ENCODE data around the gene RPN2.

The RPN2 gene

GRCh38 chr20:37247547-37247946 lies 68.4 kb downstream of the RPN2 start:
- Mint-ChIP-seq H3K4me1 (ENCODE audit: low read depth) (no peaks in the 10 kb centered on the region), H3K9me3 (no peaks in the 10 kb centered on the region), H3K27me3 (ENCODE audit: low read depth) (no peaks in the 10 kb centered on the region), H3K36me3 (ENCODE audit: low read depth) (peaks cover 13% of the 10 kb centered on the region), H3K27ac (no peak overlapping the region), H3K4me3 (no peak overlapping the region)
- DNase-seq (ENCODE audit: low spot score) = no peak

DNA sequence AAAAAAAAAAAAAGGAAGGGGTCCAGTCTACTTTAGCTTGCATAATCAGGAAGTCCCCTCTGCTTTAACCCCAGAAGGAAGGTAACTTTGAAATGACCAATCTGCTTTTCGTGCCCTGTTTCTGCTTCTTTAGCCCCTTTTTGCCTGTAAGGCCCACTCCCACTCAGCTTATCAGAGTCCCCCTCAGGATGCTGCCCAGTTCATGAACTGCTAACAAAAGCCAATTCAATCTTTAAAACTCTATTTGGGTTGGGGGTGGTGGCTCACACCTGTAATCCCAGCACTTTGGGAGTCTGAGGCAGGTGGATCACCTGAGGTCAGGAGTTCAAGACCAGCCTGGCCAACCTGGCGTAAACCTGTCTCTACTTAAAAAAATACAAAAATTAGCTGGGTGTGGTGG lies 70.2 kb downstream of the RPN2 start:
- no peaks in the 10 kb centered on the region for H3K27me3 Mint-ChIP-seq (ENCODE audit: low read depth)
- H3K27ac Mint-ChIP-seq = no peak overlapping the region
- no peak overlapping the region for H3K4me3 Mint-ChIP-seq
- DNase-seq (ENCODE audit: low spot score) = no peak
- H3K36me3 Mint-ChIP-seq (ENCODE audit: low read depth) = no peaks in the 10 kb centered on the region
- H3K4me1 Mint-ChIP-seq (ENCODE audit: low read depth) = no peaks in the 10 kb centered on the region
- H3K9me3 Mint-ChIP-seq = no peaks in the 10 kb centered on the region

- H3K36me3 Mint-ChIP-seq (ENCODE audit: low read depth) = no peaks in the 10 kb centered on the region
- DNase-seq (ENCODE audit: low spot score) = no peak
- H3K27ac Mint-ChIP-seq = peak overlapping the region; percentile 19
- H3K9me3 Mint-ChIP-seq = no peaks in the 10 kb centered on the region
- no peak overlapping the region for H3K4me3 Mint-ChIP-seq
- H3K27me3 Mint-ChIP-seq (ENCODE audit: low read depth) = no peaks in the 10 kb centered on the region
- H3K4me1 Mint-ChIP-seq (ENCODE audit: low read depth) = no peaks in the 10 kb centered on the region
Measured at GRCh38 chr20:37251825-37252477, 72.8 kb downstream of the RPN2 start.

GRCh38 chr20:37253087-37253486 lies 74.0 kb downstream of the RPN2 start:
- H3K4me3 Mint-ChIP-seq = no peak overlapping the region
- no peaks in the 10 kb centered on the region for H3K9me3 Mint-ChIP-seq
- H3K4me1 Mint-ChIP-seq (ENCODE audit: low read depth) = no peaks in the 10 kb centered on the region
- no peak overlapping the region for H3K27ac Mint-ChIP-seq
- no peaks in the 10 kb centered on the region for H3K27me3 Mint-ChIP-seq (ENCODE audit: low read depth)
- no peak for DNase-seq (ENCODE audit: low spot score)
- H3K36me3 Mint-ChIP-seq (ENCODE audit: low read depth) = no peaks in the 10 kb centered on the region

DNA sequence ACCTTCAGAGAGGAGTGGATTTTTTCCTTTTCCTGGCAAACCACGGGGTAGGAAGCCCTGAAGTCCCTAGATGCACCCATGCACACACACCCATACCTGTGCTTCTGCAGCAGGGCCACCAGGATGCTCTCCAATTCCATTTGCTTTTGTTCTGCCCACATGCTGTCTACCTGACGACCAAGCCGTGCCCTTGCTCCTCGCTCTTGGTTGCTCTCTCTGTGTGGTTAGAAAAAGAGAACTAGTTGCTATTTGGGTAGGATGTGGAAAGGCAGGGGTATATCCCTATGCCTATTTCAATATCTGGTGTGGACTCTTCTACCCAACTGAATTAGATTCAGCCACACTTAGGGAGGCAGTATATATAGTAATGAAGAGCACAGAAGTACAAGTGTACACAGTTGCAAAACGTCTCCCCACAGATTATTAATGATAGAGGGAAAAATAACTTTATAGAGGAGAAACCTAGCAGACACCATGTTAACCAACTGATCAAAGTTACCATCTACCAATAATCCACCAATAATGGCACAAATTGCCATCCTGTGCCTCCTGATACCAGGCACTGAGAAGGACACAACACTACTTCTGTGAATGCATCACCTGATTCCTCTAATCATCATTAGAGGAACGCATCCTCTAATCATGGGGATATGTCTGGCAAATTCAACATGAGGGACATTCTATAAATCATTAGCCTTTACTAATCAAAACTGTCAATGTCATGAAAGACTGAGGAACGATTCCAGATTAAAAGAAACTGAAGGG lies 75.2 kb downstream of the RPN2 start:
- DNase-seq (ENCODE audit: low spot score) = no peak
- Mint-ChIP-seq H3K4me3 (no peak overlapping the region), H3K36me3 (ENCODE audit: low read depth) (no peaks in the 10 kb centered on the region), H3K27ac (no peak overlapping the region), H3K4me1 (ENCODE audit: low read depth) (no peaks in the 10 kb centered on the region), H3K9me3 (no peaks in the 10 kb centered on the region), H3K27me3 (ENCODE audit: low read depth) (peaks cover 3% of the 10 kb centered on the region)

- H3K36me3 Mint-ChIP-seq (ENCODE audit: low read depth) = no peaks in the 10 kb centered on the region
- no peak overlapping the region for H3K27ac Mint-ChIP-seq
- no peaks in the 10 kb centered on the region for H3K9me3 Mint-ChIP-seq
- H3K27me3 Mint-ChIP-seq (ENCODE audit: low read depth) = peaks cover 3% of the 10 kb centered on the region
- H3K4me3 Mint-ChIP-seq = no peak overlapping the region
- DNase-seq (ENCODE audit: low spot score) = no peak
- no peaks in the 10 kb centered on the region for H3K4me1 Mint-ChIP-seq (ENCODE audit: low read depth)
Measured at GRCh38 chr20:37256286-37256685, 77.2 kb downstream of the RPN2 start.

DNA sequence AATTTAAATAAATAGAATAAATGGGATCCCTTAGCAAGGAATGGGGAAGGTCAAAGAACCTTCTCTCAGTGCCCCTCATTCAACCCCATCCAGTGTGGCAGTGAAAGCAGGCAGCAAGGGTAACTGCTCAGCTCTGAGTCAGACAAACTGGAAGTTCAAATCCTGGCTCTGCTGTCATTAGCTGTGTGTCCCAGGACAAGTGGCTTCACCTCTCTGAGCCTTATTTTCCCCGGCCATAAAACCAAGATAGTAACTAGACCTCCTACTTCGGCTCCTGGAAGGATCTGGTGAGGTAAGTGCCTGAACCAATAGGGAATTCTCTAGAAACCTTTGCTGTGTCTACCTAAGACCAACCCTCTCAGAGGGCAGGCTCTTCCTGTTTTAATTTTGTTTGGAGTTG lies 78.4 kb downstream of the RPN2 start:
- no peaks in the 10 kb centered on the region for H3K4me1 Mint-ChIP-seq (ENCODE audit: low read depth)
- no peak overlapping the region for H3K4me3 Mint-ChIP-seq
- no peak overlapping the region for H3K27ac Mint-ChIP-seq

DNA sequence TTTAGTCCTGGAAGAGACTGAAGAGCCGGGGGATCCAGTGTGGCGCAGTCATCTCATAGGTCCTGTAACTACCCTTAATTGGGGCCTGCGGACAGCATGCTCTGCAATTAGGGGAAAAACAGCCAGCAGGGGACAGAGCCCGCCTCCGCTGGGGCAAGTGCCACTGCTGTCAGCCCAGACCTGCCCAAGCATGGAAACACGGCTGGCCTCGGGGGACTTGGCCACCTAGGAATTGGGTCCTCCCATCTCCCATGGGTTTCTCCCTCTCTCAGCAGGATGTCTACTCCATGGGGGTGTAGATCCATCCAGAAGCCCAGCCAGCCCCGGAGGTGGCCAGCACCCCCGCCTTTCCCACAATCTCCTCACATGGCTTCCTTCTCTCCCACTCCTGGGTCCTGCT lies 78.9 kb downstream of the RPN2 start:
- Mint-ChIP-seq H3K27ac (no peak overlapping the region), H3K4me1 (ENCODE audit: low read depth) (no peaks in the 10 kb centered on the region)

More for the DNA sequence above, 78.4 kb downstream of the RPN2 start:
- DNase-seq (ENCODE audit: low spot score) = no peak
- peaks cover 4% of the 10 kb centered on the region for H3K27me3 Mint-ChIP-seq (ENCODE audit: low read depth)
- H3K9me3 Mint-ChIP-seq = no peaks in the 10 kb centered on the region
- no peaks in the 10 kb centered on the region for H3K36me3 Mint-ChIP-seq (ENCODE audit: low read depth)

DNA sequence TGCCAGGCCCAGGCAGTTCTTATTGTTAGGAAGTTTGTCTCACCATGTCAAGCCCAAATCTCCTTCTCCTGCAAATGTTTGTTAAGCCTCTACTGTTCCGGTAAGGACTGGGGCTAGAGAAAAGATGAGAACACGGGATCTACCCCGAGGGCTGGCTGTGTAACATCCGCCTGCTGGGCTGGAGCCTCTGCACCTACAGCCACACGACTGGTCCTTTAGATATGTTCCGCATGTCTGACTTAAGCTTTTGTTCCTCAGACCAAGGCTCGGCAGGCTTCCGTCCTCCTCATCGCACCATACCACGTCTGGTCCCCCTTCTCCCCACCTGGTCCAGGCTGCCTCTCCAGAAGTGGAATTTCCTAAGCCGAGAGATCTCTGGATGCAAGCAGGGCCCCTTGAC lies 79.9 kb downstream of the RPN2 start:
- no peak overlapping the region for H3K27ac Mint-ChIP-seq
- DNase-seq (ENCODE audit: low spot score) = no peak
- H3K4me3 Mint-ChIP-seq = no peak overlapping the region
- H3K4me1 Mint-ChIP-seq (ENCODE audit: low read depth) = no peaks in the 10 kb centered on the region
- no peaks in the 10 kb centered on the region for H3K9me3 Mint-ChIP-seq
- no peaks in the 10 kb centered on the region for H3K36me3 Mint-ChIP-seq (ENCODE audit: low read depth)
- peaks cover 5% of the 10 kb centered on the region for H3K27me3 Mint-ChIP-seq (ENCODE audit: low read depth)

More for the DNA sequence above, 78.9 kb downstream of the RPN2 start:
- Mint-ChIP-seq H3K27me3 (ENCODE audit: low read depth) (peaks cover 5% of the 10 kb centered on the region), H3K36me3 (ENCODE audit: low read depth) (no peaks in the 10 kb centered on the region), H3K4me3 (no peak overlapping the region), H3K9me3 (no peaks in the 10 kb centered on the region)
- DNase-seq (ENCODE audit: low spot score) = no peak

- Mint-ChIP-seq H3K27me3 (ENCODE audit: low read depth) (peaks cover 5% of the 10 kb centered on the region), H3K36me3 (ENCODE audit: low read depth) (no peaks in the 10 kb centered on the region), H3K4me3 (no peak overlapping the region), H3K27ac (no peak overlapping the region), H3K4me1 (ENCODE audit: low read depth) (no peaks in the 10 kb centered on the region), H3K9me3 (no peaks in the 10 kb centered on the region)
- DNase-seq (ENCODE audit: low spot score) = no peak
Measured at GRCh38 chr20:37259865-37260264, 80.7 kb downstream of the RPN2 start.

GRCh38 chr20:37260923-37261322 lies 81.8 kb downstream of the RPN2 start:
- peaks cover 5% of the 10 kb centered on the region for H3K27me3 Mint-ChIP-seq (ENCODE audit: low read depth)
- no peaks in the 10 kb centered on the region for H3K4me1 Mint-ChIP-seq (ENCODE audit: low read depth)
- H3K36me3 Mint-ChIP-seq (ENCODE audit: low read depth) = no peaks in the 10 kb centered on the region
- no peak for DNase-seq (ENCODE audit: low spot score)
- no peak overlapping the region for H3K4me3 Mint-ChIP-seq
- no peaks in the 10 kb centered on the region for H3K9me3 Mint-ChIP-seq
- no peak overlapping the region for H3K27ac Mint-ChIP-seq

DNA sequence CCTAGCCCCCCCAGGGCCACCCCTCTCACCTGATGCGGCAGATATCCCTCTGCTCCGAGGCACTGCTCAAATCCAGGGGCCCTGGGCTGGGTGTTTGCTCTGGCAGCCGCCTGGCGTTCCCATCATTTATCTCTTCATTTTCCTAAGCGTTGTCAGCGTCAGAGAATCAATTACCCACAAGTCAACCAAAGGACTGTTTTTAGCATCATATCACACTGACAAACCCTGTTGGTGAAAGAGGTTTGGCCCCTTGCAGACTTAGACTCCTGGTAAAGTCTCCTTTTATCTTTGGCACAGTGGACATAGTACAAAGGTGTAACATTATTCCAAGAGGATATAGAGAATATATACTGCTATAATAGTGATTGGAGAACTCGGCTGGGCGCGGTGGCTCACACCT lies 82.6 kb downstream of the RPN2 start, which contains the start of gene GHRH:
GHRH (minus strand) TSS at position 101 of the 400 bp plus-strand sequence. CDS start 4,925 bp downstream, outside the sequence.
- no peaks in the 10 kb centered on the region for H3K36me3 Mint-ChIP-seq (ENCODE audit: low read depth)
- H3K9me3 Mint-ChIP-seq = no peaks in the 10 kb centered on the region
- H3K4me3 Mint-ChIP-seq = no peak within 1 kb of the TSS
- peaks cover 5% of the 10 kb centered on the region for H3K27me3 Mint-ChIP-seq (ENCODE audit: low read depth)
- H3K27ac Mint-ChIP-seq = no peak within 1 kb of the TSS
- no peaks in the 10 kb centered on the region for H3K4me1 Mint-ChIP-seq (ENCODE audit: low read depth)
- DNase-seq (ENCODE audit: low spot score) = no peak

DNA sequence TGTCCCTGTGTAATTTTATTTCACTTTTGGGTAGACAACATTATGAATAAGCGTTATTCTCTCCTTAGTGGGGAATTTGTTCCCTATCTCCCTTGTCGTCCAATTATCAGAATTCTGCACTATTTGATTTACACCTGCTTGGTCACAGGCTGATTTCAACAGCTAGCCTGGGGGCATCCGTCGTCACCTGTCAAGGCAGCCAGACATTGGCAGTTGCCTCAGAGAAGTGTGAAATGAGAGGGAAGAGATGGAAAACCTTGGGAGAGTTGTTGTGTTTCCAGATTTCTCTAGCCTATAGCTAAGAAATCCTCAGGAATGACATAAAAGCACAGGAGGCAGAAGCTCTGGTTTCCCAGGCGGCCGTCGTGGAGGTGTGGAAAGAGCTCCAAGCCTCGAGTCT lies 83.4 kb downstream of the RPN2 start:
- H3K27me3 Mint-ChIP-seq (ENCODE audit: low read depth) = peaks cover 7% of the 10 kb centered on the region
- H3K36me3 Mint-ChIP-seq (ENCODE audit: low read depth) = no peaks in the 10 kb centered on the region
- DNase-seq (ENCODE audit: low spot score) = no peak
- H3K4me3 Mint-ChIP-seq = no peak overlapping the region
- H3K27ac Mint-ChIP-seq = no peak overlapping the region
- no peaks in the 10 kb centered on the region for H3K4me1 Mint-ChIP-seq (ENCODE audit: low read depth)
- no peaks in the 10 kb centered on the region for H3K9me3 Mint-ChIP-seq

- no peak overlapping the region for H3K27ac Mint-ChIP-seq
- no peak for DNase-seq (ENCODE audit: low spot score)
- H3K4me3 Mint-ChIP-seq = no peak overlapping the region
- no peaks in the 10 kb centered on the region for H3K9me3 Mint-ChIP-seq
- no peaks in the 10 kb centered on the region for H3K4me1 Mint-ChIP-seq (ENCODE audit: low read depth)
- no peaks in the 10 kb centered on the region for H3K36me3 Mint-ChIP-seq (ENCODE audit: low read depth)
- H3K27me3 Mint-ChIP-seq (ENCODE audit: low read depth) = peaks cover 4% of the 10 kb centered on the region
Measured at GRCh38 chr20:37263686-37264085, 84.6 kb downstream of the RPN2 start.

Data from T-helper 2 cell treated with Interferon-gamma antibody and Interleukin-4, amounts not matched to agents 5 μg/mL and 100 μg/mL, for 36 hours (primary cell).